HepG2 (cell line): ENCODE results near the gene PVALB. TPM values are rescaled to one million over a fixed set of nuclear protein-coding genes. Genes with fewer than 3 reads are reported as not detected.

Experiments used
- ATAC-seq: fragments of 200-7000 bp; cut with Tn5 transposase; 3 replicates; pipeline ENCODE4 v1.9.1; 2020; ENCODE audit warnings: mild to moderate bottlenecking, moderate library complexity
- BruUV-seq: library from RNA; stranded (reverse); fragments of 400-500 nt; replicated peaks from 2 replicates; lab custom pipeline; 2021; lab: Mats Ljungman, UMichigan
- CTCF ChIA-PET: fragments of 300-600 bp; formaldehyde crosslinking; extraction: SDS; loops from one replicate; lab custom pipeline; 2021; ENCODE audit warnings: low total read pairs, inconsistent platforms, low intra/inter-chr PET ratio; lab: Yijun Ruan, JAX
- POLR2A ChIA-PET: fragments of 350-600 bp; sonication (Branson Sonifier 250); formaldehyde crosslinking; loops from one replicate; lab custom pipeline; 2020; ENCODE audit warnings: antibody characterized with exemption, inconsistent platforms; lab: Yijun Ruan, JAX
- DNase-seq: peaks from one replicate; pipeline ENCODE4 v3.0.0-alpha.2; 2015; ENCODE audit warnings: low spot score
- FAIRE-seq: peaks from 3 replicates; lab custom pipeline; 2011; peaks lifted over from hg19 to GRCh38; lab: Jason Lieb, UNC
- H2AFZ ChIP-seq: one replicate; pipeline ENCODE4 v1.6.1; 2011; ENCODE audit warnings: low read length, inconsistent platforms
- H3K27ac ChIP-seq: fragments of 300-600 bp; 3 replicates; pipeline ENCODE4 v1.8.0; 2011; ENCODE audit warnings: mixed run types, mild to moderate bottlenecking, mixed read lengths, low read length, inconsistent platforms; ENCODE audit not compliant: insufficient read depth; ENCODE audit errors: extremely low read length
- H3K27me3 ChIP-seq, 2 experiments: fragments of 200-600 bp in 1 of 2; 2 replicates in 1 of 2; 3 replicates in 1 of 2; pipeline versions ENCODE4 v1.6.0 to v1.8.0; 2011; ENCODE audit warnings: low read length in 2 of 2, mild to moderate bottlenecking in 2 of 2, moderate library complexity in 2 of 2, inconsistent platforms in 1 of 2; ENCODE audit not compliant: insufficient read depth in 2 of 2, control insufficient read depth in 1 of 2
- H3K36me3 ChIP-seq, 2 experiments: fragments of 200-600 bp in 1 of 2; replicated peaks in 1 of 2; 2 replicates in 1 of 2; 3 replicates in 1 of 2; pipeline versions ENCODE4 v1.5.1 to v1.8.0; 2011; ENCODE audit warnings: low read length in 2 of 2, inconsistent platforms in 1 of 2; ENCODE audit not compliant: insufficient read depth in 2 of 2, control insufficient read depth in 1 of 2
- H3K4me1 ChIP-seq: 2 replicates; pipeline ENCODE4 v1.5.1; 2012; ENCODE audit warnings: low read length, inconsistent platforms; ENCODE audit not compliant: insufficient read depth
- H3K4me2 ChIP-seq: 2 replicates; pipeline ENCODE4 v1.6.0; 2011; ENCODE audit warnings: low read depth, low read length, inconsistent platforms
- H3K4me3 ChIP-seq, 3 experiments: fragments of 200-600 bp in 1 of 3; sonication (generic), shearing (Covaris generic) in 1 of 3; replicated peaks in 1 of 3; 2 replicates each; pipeline ENCODE4 v1.5.1; 2011 to 2016; ENCODE audit warnings: low read length in 3 of 3, inconsistent platforms in 2 of 3, low read depth in 2 of 3, mild to moderate bottlenecking in 2 of 3, control low read depth in 1 of 3, mixed read lengths in 1 of 3; ENCODE audit not compliant: insufficient read depth in 1 of 3
- H3K79me2 ChIP-seq: one replicate; pipeline ENCODE4 v1.6.1; 2011; ENCODE audit warnings: low read length, inconsistent platforms; ENCODE audit not compliant: insufficient read depth
- H3K9ac ChIP-seq: 2 replicates; pipeline ENCODE4 v1.6.0; 2011; ENCODE audit warnings: mild to moderate bottlenecking, low read depth, low read length, inconsistent platforms; ENCODE audit not compliant: insufficient read depth
- H3K9me3 ChIP-seq: 2 replicates; pipeline ENCODE4 v1.5.1; 2012; ENCODE audit warnings: mild to moderate bottlenecking, low read length
- H4K20me1 ChIP-seq: 2 replicates; pipeline ENCODE4 v1.6.0; 2011; ENCODE audit warnings: inconsistent platforms, mild to moderate bottlenecking, low read length, moderate library complexity; ENCODE audit not compliant: insufficient read depth
- ARHGAP35 ChIP-seq: sonication (generic); formaldehyde crosslinking; IDR thresholded peaks from 2 replicates; pipeline ENCODE4 v1.9.0; 2022; ENCODE audit warnings: mild to moderate bottlenecking, inconsistent platforms, moderate library complexity, missing genetic modification reagents, borderline replicate concordance
- IRX3 ChIP-seq: sonication (generic); formaldehyde crosslinking; IDR thresholded peaks from 2 replicates; pipeline ENCODE4 v1.8.1; 2023; ENCODE audit warnings: mild to moderate bottlenecking, low read depth, missing genetic modification reagents, borderline replicate concordance
- NFKB2 ChIP-seq: sonication (generic); formaldehyde crosslinking; IDR thresholded peaks from 2 replicates; pipeline ENCODE4 v1.4.0; 2020; ENCODE audit warnings: missing genetic modification reagents, borderline replicate concordance
- SOX5 ChIP-seq: IDR thresholded peaks from 2 replicates; pipeline ENCODE4 v1.6.1; 2016; ENCODE audit warnings: borderline replicate concordance
- SP140L ChIP-seq: sonication (generic); formaldehyde crosslinking; IDR thresholded peaks from 2 replicates; pipeline ENCODE4 v1.4.0; 2020; ENCODE audit warnings: missing genetic modification reagents, borderline replicate concordance
- SRF ChIP-seq: IDR thresholded peaks from 2 replicates; pipeline ENCODE4 v1.6.1; 2011; ENCODE audit warnings: mild to moderate bottlenecking, low read depth, low read length, moderate library complexity
- SRY ChIP-seq: sonication (generic); formaldehyde crosslinking; IDR thresholded peaks from 2 replicates; pipeline ENCODE4 v1.8.0; 2022; ENCODE audit warnings: mild to moderate bottlenecking, missing genetic modification reagents
- ZBTB21 ChIP-seq: sonication (generic); formaldehyde crosslinking; IDR thresholded peaks from 2 replicates; pipeline ENCODE4 v1.4.0; 2020; ENCODE audit warnings: missing genetic modification reagents
- ZMAT5 ChIP-seq: sonication (generic); formaldehyde crosslinking; IDR thresholded peaks from 2 replicates; pipeline ENCODE4 v1.5.0; 2020; ENCODE audit warnings: mild to moderate bottlenecking, low read depth, missing genetic modification reagents, borderline replicate concordance
- ZNF407 ChIP-seq: sonication (generic); formaldehyde crosslinking; IDR thresholded peaks from one replicate; pipeline ENCODE4 v1.5.1; 2020; ENCODE audit warnings: mild to moderate bottlenecking, missing genetic modification reagents; ENCODE audit errors: not compliant biosample characterization
- WGBS: methylation state at CpG from one replicate; pipeline ENCODE4 v1.1.6; 2017; ENCODE audit warnings: low lambda C conversion rate; 5-methylcytosine and 5-hydroxymethylcytosine counted together
- in situ Hi-C: cut with HindIII; loops from 2 replicates; pipeline ENCODE4 v1.10.0; 2017; ENCODE audit warnings: low pct_unique_long_range_greater_than_20kb; ENCODE audit not compliant: extremely low pct_ligation_motif_present
- intact Hi-C: fragments of 100-400 bp; cut with micrococcal nuclease; formaldehyde crosslinking; loops from one replicate; pipeline ENCODE4 v1.10.0; 2022; ENCODE audit not compliant: unreplicated experiment
- polyA plus RNA-seq, 8 experiments: library from polyadenylated mRNA; depleted of rRNA in 3 of 8; stranded (reverse) in 7 of 8; unstranded in 1 of 8; fragments of >200 nt; fragmentation: Illumina TruSeq in 4 of 8; extraction: Trizol in 4 of 8; gene quantifications; 2 replicates each; pipeline versions ENCODE4 v1.2.1 to v1.2.3, GENCODE V29; 2011 to 2016; ENCODE audit warnings: low read depth in 4 of 8, missing spikeins in 1 of 8, mixed read lengths in 1 of 8; ENCODE audit not compliant: insufficient read depth in 1 of 8
- total RNA-seq, 5 experiments: library from RNA; depleted of rRNA; stranded (reverse); fragments of >200 nt; fragmentation: Illumina TruSeq; extraction: Trizol; gene quantifications; 2 replicates each; pipeline ENCODE4 v1.2.3, GENCODE V29; 2016; ENCODE audit warnings: low read depth in 1 of 5

The PVALB gene
- total and polyA plus RNA-seq, 2 of the 13 experiments (the other 11 are each of a cell fraction or from before 2014, with no cell fraction given): not detected

- H4K20me1 ChIP-seq: no peaks in the 10 kb centered on the region
- H3K4me3 ChIP-seq: no peak overlapping the region
- H3K79me2 ChIP-seq: no peaks in the 10 kb centered on the region
- H3K27ac ChIP-seq: no peak overlapping the region
- no peak overlapping the region for H3K4me2 ChIP-seq
- POLR2A ChIA-PET: no interaction called here
- no peaks in the 10 kb centered on the region for H3K9me3 ChIP-seq
- WGBS: 29% methylated on average over 19 of the region's 19 CpGs
- H2AFZ ChIP-seq: no peak overlapping the region
- TF ChIP-seq ARHGAP35 (CRISPR knock-in tag): no peak
- no peak for TF ChIP-seq ZNF407
- TF ChIP-seq NFKB2 (CRISPR knock-in tag): no peak
- no peak for TF ChIP-seq SOX5
- TF ChIP-seq SRF: no peak
- no peak for TF ChIP-seq ZBTB21 (CRISPR knock-in tag)
- TF ChIP-seq ZMAT5: no peak
- TF ChIP-seq SP140L (CRISPR knock-in tag): no peak
- TF ChIP-seq SRY (CRISPR knock-in tag): no peak
- no peak for TF ChIP-seq IRX3
- TF ChIP-seq, all 625 proteins: peak for 0
- in situ Hi-C loops: no loop called here
- H3K9ac ChIP-seq: no peak overlapping the region
- FAIRE-seq: no peak
- H3K4me1 ChIP-seq: no peaks in the 10 kb centered on the region
- no TSS peak for BruUV-seq
- CTCF ChIA-PET: no interaction called here
- no peaks in the 10 kb centered on the region for H3K36me3 ChIP-seq
- no peak for DNase-seq
- H3K27me3 ChIP-seq: peaks cover 4 to 62% of the 10 kb centered on the region in 2 experiments
- no peak for ATAC-seq
- intact Hi-C loops: no loop called here
Observed at GRCh38 chr22:36759481-36760159, 57.2 kb downstream of the PVALB start.
